OCI-LY3 (cell line): ENCODE data around the gene NDUFAF8.

ENCODE experiments used
- H2AFZ ChIP-seq: fragments of 200-600, 300-600 bp; shearing (Covaris generic); 2 replicates; pipeline ENCODE4 v1.6.0; 2014; ENCODE audit warnings: antibody characterized with exemption, low read depth, low read length
- H3K27ac ChIP-seq: fragments of 200-600, 300-600 bp; sonication (generic); 2 replicates; pipeline ENCODE4 v1.5.1; 2014; ENCODE audit warnings: mild to moderate bottlenecking, low read length, moderate library complexity, mixed read lengths
- H3K27me3 ChIP-seq: fragments of 200-600, 300-600 bp; sonication (generic); 2 replicates; pipeline ENCODE4 v1.6.1; 2014; ENCODE audit warnings: low read depth, low read length, mixed read lengths
- H3K36me3 ChIP-seq: fragments of 200-600, 300-600 bp; sonication (generic); replicated peaks from 2 replicates; pipeline ENCODE3; 2014; ENCODE audit warnings: low read depth, low read length, mixed read lengths
- H3K4me1 ChIP-seq: fragments of 300-600, 200-600 bp; sonication (generic); 2 replicates; pipeline ENCODE4 v1.6.1; 2014; ENCODE audit warnings: low read length, mixed read lengths
- H3K4me2 ChIP-seq: fragments of 200-600, 300-600 bp; sonication (generic); 2 replicates; pipeline ENCODE4 v1.6.1; 2014; ENCODE audit warnings: low read length, mixed read lengths
- H3K4me3 ChIP-seq: fragments of 300-600, 200-600 bp; sonication (generic); 2 replicates; pipeline ENCODE4 v1.5.1; 2014; ENCODE audit warnings: antibody characterized with exemption, mild to moderate bottlenecking, low read length, moderate library complexity
- H3K79me2 ChIP-seq: fragments of 300-600, 200-600 bp; shearing (Covaris generic); 2 replicates; pipeline ENCODE4 v1.6.1; 2014; ENCODE audit warnings: mild to moderate bottlenecking, low read length, mixed read lengths
- H3K9ac ChIP-seq: fragments of 300-600, 200-600 bp; shearing (Covaris generic); 2 replicates; pipeline ENCODE4 v1.6.0; 2014; ENCODE audit warnings: mild to moderate bottlenecking, low read length, moderate library complexity
- H3K9me3 ChIP-seq: fragments of 200-600, 300-600 bp; shearing (Covaris generic); 2 replicates; pipeline ENCODE4 v1.6.1; 2014; ENCODE audit warnings: low read length, mixed read lengths; ENCODE audit not compliant: insufficient read depth
- H4K20me1 ChIP-seq: fragments of 200-600, 300-600 bp; sonication (generic); 2 replicates; pipeline ENCODE4 v1.6.1; 2016; ENCODE audit warnings: low read length, mixed read lengths; ENCODE audit not compliant: insufficient read depth
- CTCF ChIP-seq: fragments of 200-600, 300-600 bp; sonication (generic); IDR thresholded peaks from 2 replicates; pipeline ENCODE4 v1.5.1; 2014; ENCODE audit warnings: antibody characterized with exemption, low read length, low read depth
- EZH2phosphoT487 ChIP-seq: fragments of 200-600 bp; shearing (Covaris generic); IDR thresholded peaks from 2 replicates; pipeline ENCODE4 v1.6.1; 2018; ENCODE audit warnings: antibody characterized with exemption, mixed run types, low read depth

NDUFAF8 gene

GRCh38 chr17:81217491-81217890, 21.6 kb upstream of the NDUFAF8 start:
- Histone ChIP-seq H3K4me2 (no peak overlapping the region), H3K9ac (no peak overlapping the region), H4K20me1 (no peaks in the 10 kb centered on the region), H3K36me3 (no peaks in the 10 kb centered on the region), H3K4me3 (no peak overlapping the region), H3K27me3 (no peaks in the 10 kb centered on the region), H3K27ac (no peak overlapping the region), H3K79me2 (peaks cover 13% of the 10 kb centered on the region), H2AFZ (no peak overlapping the region), H3K4me1 (peaks cover 8% of the 10 kb centered on the region; the same call in 1 of the 2 replicates), H3K9me3 (no peaks in the 10 kb centered on the region)
- TF ChIP-seq EZH2phosphoT487 (no peak), CTCF (no peak)

- H3K36me3 ChIP-seq, result no peaks in the 10 kb centered on the region
- no peaks in the 10 kb centered on the region for H3K27me3 ChIP-seq
- peaks cover 13% of the 10 kb centered on the region for H3K79me2 ChIP-seq
- no peak overlapping the region for H3K27ac ChIP-seq
- H3K9me3 ChIP-seq, result no peaks in the 10 kb centered on the region
- no peak overlapping the region for H3K4me2 ChIP-seq
- no peak overlapping the region for H3K4me3 ChIP-seq
- no peak overlapping the region for H3K9ac ChIP-seq
- TF ChIP-seq CTCF (no peak), EZH2phosphoT487 (no peak)
- H2AFZ ChIP-seq, result no peak overlapping the region
- H4K20me1 ChIP-seq, result no peaks in the 10 kb centered on the region
- peaks cover 10% of the 10 kb centered on the region for H3K4me1 ChIP-seq
Observed at GRCh38 chr17:81218459-81218858, 20.7 kb upstream of the NDUFAF8 start.

GRCh38 chr17:81218991-81219390, 20.1 kb upstream of the NDUFAF8 start:
- Histone ChIP-seq H2AFZ (no peak overlapping the region), H3K36me3 (no peaks in the 10 kb centered on the region), H3K4me2 (no peak overlapping the region), H3K4me1 (peaks cover 14% of the 10 kb centered on the region), H3K9me3 (no peaks in the 10 kb centered on the region), H3K9ac (no peak overlapping the region), H3K27me3 (no peaks in the 10 kb centered on the region), H4K20me1 (no peaks in the 10 kb centered on the region), H3K4me3 (no peak overlapping the region), H3K27ac (no peak overlapping the region), H3K79me2 (peaks cover 13% of the 10 kb centered on the region)
- TF ChIP-seq EZH2phosphoT487 (no peak), CTCF (no peak)

GRCh38 chr17:81219476-81220180, 19.5 kb upstream of the NDUFAF8 start:
- H3K4me3 ChIP-seq, result no peak overlapping the region
- H3K79me2 ChIP-seq, result peaks cover 13% of the 10 kb centered on the region
- no peaks in the 10 kb centered on the region for H3K27me3 ChIP-seq
- H3K4me2 ChIP-seq, result no peak overlapping the region
- H2AFZ ChIP-seq, result no peak overlapping the region
- no peaks in the 10 kb centered on the region for H3K36me3 ChIP-seq
- H3K9me3 ChIP-seq, result no peaks in the 10 kb centered on the region
- no peak for TF ChIP-seq EZH2phosphoT487
- TF ChIP-seq CTCF, result no peak
- H4K20me1 ChIP-seq, result no peaks in the 10 kb centered on the region
- H3K4me1 ChIP-seq, result peaks cover 14% of the 10 kb centered on the region
- no peak overlapping the region for H3K27ac ChIP-seq
- H3K9ac ChIP-seq, result no peak overlapping the region
